SK-N-MC (cell line): ENCODE measurements around the gene NANOS1.

Experiments
- EZH2 ChIP-seq: fragments of 200-600 bp; sonication (generic); IDR thresholded peaks from one replicate; pipeline ENCODE4 v1.6.1; 2017; ENCODE audit warnings: antibody characterized with exemption
- FOXP2 ChIP-seq: optimal IDR thresholded peaks from 2 replicates; pipeline ENCODE3; 2011; ENCODE audit warnings: mild to moderate bottlenecking, moderate library complexity; ENCODE audit not compliant: insufficient read depth; ENCODE audit errors: extremely low read length, control extremely low read depth
- POLR2AphosphoS5 ChIP-seq: IDR thresholded peaks from 2 replicates; pipeline ENCODE4 v1.6.1; 2012; ENCODE audit warnings: mild to moderate bottlenecking, low read depth, low read length, borderline replicate concordance

- no peak for TF ChIP-seq EZH2
- TF ChIP-seq POLR2AphosphoS5: no peak
- no peak for TF ChIP-seq FOXP2
Measured at GRCh38 chr10:119020627-119020946, 8.9 kb upstream of the NANOS1 start.
